ENCODE data around the gene ZCCHC9. TPM values are rescaled to one million over a fixed set of nuclear protein-coding genes. Genes with fewer than 3 reads are reported as not detected.

ZCCHC9 gene
- total RNA-seq, 2 donors from 2014 or later, result 46.8 to 48.1 TPM

DNA sequence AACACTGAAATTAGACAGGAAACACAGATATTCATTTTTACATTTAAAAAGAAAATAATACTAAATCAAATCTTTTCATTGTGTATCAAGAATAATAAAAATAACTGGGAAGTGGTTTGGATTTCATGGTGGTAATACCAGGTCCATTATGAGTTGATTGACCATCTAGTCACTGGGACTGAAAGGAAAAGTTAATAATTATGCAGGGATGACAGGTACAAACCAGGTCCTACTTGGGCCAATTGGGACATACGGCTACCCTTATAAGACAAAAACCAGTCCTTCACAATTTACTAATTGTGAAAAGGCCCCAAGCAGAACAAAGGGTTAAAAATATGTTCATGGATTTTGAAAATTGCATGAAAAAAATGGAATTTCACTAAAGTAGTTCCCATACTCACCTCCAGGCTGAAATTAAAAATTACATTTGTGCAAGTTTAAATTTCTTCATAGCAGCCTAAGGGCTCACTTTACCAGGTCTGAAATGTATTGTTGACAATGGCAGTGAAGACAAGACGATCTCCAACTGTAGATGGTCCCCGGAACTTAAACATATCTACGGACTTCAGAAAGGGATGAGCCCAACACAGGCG, 44.1 kb downstream of the ZCCHC9 start:
- no peaks in the 10 kb centered on the region for H3K4me1 Mint-ChIP-seq (ENCODE audit: low read depth)

DNA sequence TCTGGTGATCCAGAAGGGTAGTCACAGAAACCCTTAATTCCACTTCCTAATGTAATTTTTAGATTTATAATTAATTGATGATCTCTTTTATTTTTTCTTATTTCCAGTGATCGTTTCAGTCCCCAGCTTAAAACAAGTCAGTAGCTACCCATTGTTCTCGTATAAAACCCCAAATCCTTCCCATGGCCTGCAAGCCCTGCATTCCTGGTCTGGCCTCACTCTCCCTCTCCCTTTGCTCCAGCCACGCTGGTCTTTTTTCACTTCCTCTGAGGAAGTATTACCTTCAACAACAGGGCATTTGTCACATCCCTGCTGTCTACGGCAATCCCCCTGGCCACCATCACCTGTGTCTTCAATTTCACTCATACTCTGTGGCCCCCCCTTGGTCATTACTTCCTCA, 47.8 kb downstream of the ZCCHC9 start:
- Mint-ChIP-seq H3K9me3 (no peaks in the 10 kb centered on the region), H3K36me3 (ENCODE audit: insufficient read depth in 2 of 2) (no peaks in the 10 kb centered on the region), H3K27me3 (ENCODE audit: low read depth) (peaks cover 6% of the 10 kb centered on the region), H3K4me1 (ENCODE audit: low read depth) (no peaks in the 10 kb centered on the region), H3K27ac (no peak overlapping the region), H3K4me3 (no peak overlapping the region)
- ATAC-seq (replicated peaks in 1 of 2), result no peak
- no peak for DNase-seq

More for the DNA sequence above, 44.1 kb downstream of the ZCCHC9 start:
- Mint-ChIP-seq H3K27me3 (ENCODE audit: low read depth) (no peaks in the 10 kb centered on the region), H3K9me3 (no peaks in the 10 kb centered on the region), H3K4me3 (no peak overlapping the region), H3K27ac (no peak overlapping the region), H3K36me3 (ENCODE audit: insufficient read depth in 2 of 2) (no peaks in the 10 kb centered on the region)
- DNase-seq, result no peak
- ATAC-seq (replicated peaks in 1 of 2), result no peak

DNA sequence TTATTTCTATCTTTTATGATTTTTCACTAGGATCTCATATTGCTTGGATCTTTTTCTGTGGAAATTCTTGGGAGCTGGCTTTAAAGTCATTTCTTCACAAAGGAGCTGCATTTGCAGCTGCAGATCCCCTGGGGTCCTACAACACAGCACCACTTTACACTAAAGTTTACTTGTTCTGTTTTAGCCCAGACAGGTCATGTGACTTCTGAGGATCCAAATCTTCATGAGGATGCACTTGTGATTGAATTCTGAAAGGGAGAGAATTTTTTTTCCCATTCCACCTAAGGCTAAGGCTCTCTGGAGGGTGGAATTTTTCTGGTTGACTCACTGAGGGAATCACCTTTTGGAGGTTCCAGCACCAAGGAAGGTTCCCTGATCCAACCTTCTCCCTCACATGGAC, 49.1 kb downstream of the ZCCHC9 start:
- H3K27me3 Mint-ChIP-seq (ENCODE audit: low read depth), result peaks cover 6% of the 10 kb centered on the region

DNA sequence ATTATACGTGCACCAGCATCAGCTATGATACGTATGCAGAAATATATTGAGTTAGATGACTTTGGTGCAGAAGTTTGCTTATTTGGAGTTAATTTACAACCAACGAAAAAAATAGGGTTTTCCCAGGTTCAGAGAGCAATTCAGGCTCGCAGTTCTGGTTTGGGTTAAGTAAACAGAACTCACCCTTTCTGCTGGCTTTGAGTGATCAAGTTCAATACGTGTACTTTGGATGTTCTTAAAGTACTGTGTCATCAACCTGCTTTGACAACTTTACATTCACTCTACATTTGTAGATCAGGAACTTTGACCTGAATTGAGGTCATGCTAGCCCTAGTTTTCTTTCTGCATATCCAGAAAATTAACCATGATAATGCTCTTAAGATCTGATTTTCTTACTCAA, 51.8 kb downstream of the ZCCHC9 start:
- Mint-ChIP-seq H3K27ac (no peak overlapping the region), H3K27me3 (ENCODE audit: low read depth) (peaks cover 6% of the 10 kb centered on the region), H3K36me3 (ENCODE audit: insufficient read depth in 2 of 2) (no peaks in the 10 kb centered on the region), H3K9me3 (no peaks in the 10 kb centered on the region), H3K4me3 (no peak overlapping the region), H3K4me1 (ENCODE audit: low read depth) (no peaks in the 10 kb centered on the region)
- DNase-seq (no peak), ATAC-seq (replicated peaks in 1 of 2) (no peak)

More for the DNA sequence above, 49.1 kb downstream of the ZCCHC9 start:
- ATAC-seq (replicated peaks in 1 of 2), result no peak
- Mint-ChIP-seq H3K9me3 (no peaks in the 10 kb centered on the region), H3K36me3 (ENCODE audit: insufficient read depth in 2 of 2) (no peaks in the 10 kb centered on the region), H3K4me3 (no peak overlapping the region), H3K4me1 (ENCODE audit: low read depth) (no peaks in the 10 kb centered on the region), H3K27ac (no peak overlapping the region)
- DNase-seq, result no peak

DNA sequence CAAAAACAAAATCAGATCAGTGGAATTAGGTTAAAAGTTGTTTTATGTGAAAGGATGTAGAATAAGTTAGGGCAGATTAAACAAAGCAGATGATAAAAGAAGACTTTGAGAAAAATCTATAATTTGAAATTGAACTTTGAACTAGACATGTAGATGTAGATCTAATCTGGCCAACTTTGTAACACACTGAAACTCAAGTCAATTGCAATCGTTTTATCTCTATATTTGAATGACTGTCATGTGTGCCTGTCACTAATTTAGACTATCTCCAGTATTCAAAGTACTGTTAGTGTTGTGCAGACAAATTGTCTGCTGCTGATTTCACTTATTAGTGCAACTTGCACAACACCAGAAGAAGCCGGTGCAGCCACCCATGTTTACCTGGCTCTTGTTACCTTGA, 52.7 kb downstream of the ZCCHC9 start:
- ATAC-seq (replicated peaks in 1 of 2), result no peak
- Mint-ChIP-seq H3K36me3 (ENCODE audit: insufficient read depth in 2 of 2) (no peaks in the 10 kb centered on the region), H3K9me3 (no peaks in the 10 kb centered on the region), H3K27me3 (ENCODE audit: low read depth) (peaks cover 6% of the 10 kb centered on the region), H3K4me1 (ENCODE audit: low read depth) (no peaks in the 10 kb centered on the region), H3K4me3 (no peak overlapping the region), H3K27ac (no peak overlapping the region)
- no peak for DNase-seq

DNA sequence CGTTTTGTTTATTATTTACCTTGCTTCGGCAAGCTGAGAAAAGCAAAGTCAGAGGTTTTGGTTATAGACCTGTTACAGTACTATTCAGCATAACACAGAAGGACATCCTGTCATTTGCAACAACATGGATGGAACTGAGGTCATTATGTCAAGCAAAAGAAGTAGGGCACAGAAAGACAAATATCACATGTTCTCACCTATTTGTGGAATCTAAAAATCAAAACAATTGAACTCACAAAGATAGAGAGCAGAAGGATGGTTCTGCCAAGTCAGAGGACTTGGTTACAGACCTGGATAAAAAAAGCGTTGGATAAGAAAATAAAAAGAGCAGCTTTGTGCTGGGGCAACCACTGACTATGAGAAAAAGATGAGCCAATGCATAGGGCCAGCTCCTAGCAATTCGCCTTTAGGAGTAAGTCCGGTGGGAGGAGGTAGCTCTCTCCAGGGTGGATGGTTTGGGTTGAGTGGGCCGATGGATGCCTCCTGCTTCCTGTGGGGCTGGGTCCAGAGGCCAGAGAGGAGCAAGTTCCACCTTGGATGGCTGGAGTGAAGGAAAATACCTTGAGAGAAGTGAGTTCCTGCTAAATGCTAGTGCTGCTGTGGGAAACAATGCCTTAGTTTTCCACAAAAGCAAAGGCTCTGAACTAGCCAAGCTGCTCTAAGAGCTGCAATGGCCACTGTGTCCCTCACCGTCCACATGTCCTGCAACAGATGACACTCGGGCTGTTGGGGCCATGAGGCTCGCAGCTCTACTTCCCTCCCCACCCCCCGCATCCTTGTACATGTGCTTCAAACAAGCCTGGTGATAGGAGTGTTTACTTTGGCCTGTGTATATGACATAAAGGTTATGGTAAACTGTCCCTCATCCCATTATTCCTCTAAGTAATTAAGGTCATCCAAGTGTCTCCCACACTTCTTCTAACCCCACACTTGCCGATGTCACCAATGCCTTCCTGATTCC, 54.2 kb downstream of the ZCCHC9 start:
- ATAC-seq (replicated peaks in 1 of 2), result no peak
- H3K4me3 Mint-ChIP-seq, result no peak overlapping the region
- H3K36me3 Mint-ChIP-seq (ENCODE audit: insufficient read depth in 2 of 2), result no peaks in the 10 kb centered on the region
- H3K27ac Mint-ChIP-seq, result no peak overlapping the region
- DNase-seq, result no peak
- no peaks in the 10 kb centered on the region for H3K4me1 Mint-ChIP-seq (ENCODE audit: low read depth)
- peaks cover 6% of the 10 kb centered on the region for H3K27me3 Mint-ChIP-seq (ENCODE audit: low read depth)
- no peaks in the 10 kb centered on the region for H3K9me3 Mint-ChIP-seq

DNA sequence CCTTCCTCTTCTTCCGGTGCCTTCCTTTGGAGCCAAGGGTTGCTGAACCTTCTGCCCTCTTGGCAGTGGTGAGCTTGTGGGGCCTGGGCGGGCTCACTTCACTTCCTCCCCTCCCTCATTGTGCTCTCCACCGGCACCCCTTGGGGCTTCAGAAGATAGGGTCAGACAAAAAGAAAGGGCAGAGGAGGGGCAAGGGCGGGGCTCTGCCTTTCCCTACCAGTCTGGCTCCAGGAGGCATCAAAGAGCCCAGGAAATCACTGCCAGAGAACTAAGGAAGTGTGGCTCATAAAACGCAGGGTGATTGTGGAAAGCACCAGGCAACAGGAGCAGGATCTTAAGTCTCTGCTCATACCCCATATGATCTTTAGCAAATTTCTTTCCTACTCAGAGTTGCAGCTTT, 57.7 kb downstream of the ZCCHC9 start:
- Mint-ChIP-seq H3K27me3 (ENCODE audit: low read depth) (no peaks in the 10 kb centered on the region), H3K36me3 (ENCODE audit: insufficient read depth in 2 of 2) (no peaks in the 10 kb centered on the region), H3K27ac (no peak overlapping the region), H3K4me1 (ENCODE audit: low read depth) (no peaks in the 10 kb centered on the region), H3K4me3 (no peak overlapping the region), H3K9me3 (no peaks in the 10 kb centered on the region)
- no peak for DNase-seq
- no peak for ATAC-seq (replicated peaks in 1 of 2)

DNA sequence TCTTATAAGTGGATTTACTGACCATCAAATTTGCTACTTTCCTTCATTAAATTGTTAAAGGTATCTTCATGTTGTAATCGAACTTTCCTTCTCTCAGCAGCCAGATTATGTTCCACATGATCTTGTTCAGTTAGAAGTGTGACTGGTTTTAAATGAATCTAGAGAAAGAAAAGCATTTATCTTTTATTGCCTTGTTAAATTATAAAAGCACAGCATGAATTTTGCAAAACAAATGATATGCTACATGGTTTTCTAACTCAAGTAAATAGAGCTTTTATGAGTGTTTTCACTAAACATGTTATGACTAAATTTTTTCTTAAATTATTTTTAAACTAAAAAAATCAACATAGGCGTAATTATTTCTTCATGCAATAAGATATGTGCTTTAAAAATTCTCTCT, 58.5 kb downstream of the ZCCHC9 start:
- no peak overlapping the region for H3K4me3 Mint-ChIP-seq
- H3K9me3 Mint-ChIP-seq, result no peaks in the 10 kb centered on the region
- ATAC-seq (replicated peaks in 1 of 2) (no peak), DNase-seq (no peak)
- H3K4me1 Mint-ChIP-seq (ENCODE audit: low read depth), result no peaks in the 10 kb centered on the region
- no peaks in the 10 kb centered on the region for H3K36me3 Mint-ChIP-seq (ENCODE audit: insufficient read depth in 2 of 2)
- no peaks in the 10 kb centered on the region for H3K27me3 Mint-ChIP-seq (ENCODE audit: low read depth)
- H3K27ac Mint-ChIP-seq, result no peak overlapping the region

DNA sequence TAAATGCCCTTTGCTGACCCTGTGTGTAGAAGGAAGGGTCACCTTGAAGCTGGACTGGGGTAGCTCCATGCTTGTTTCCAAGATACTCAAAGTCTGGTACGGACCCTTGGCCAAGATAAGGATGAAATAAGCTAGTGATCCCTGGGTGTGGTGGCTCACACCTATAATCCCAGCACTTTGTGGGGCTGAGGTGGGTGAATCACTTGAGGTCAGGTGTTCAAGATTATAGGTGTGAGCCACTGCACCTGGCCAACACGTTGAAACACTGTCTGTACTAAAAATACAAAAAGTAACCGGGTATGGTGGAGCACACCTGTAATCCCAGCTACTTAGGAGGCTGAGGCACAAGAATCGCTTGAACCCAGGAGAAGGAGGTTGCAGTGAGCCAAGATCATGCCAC, 59.3 kb downstream of the ZCCHC9 start:
- Mint-ChIP-seq H3K4me1 (ENCODE audit: low read depth) (no peaks in the 10 kb centered on the region), H3K27me3 (ENCODE audit: low read depth) (peaks cover 6% of the 10 kb centered on the region), H3K4me3 (no peak overlapping the region), H3K27ac (no peak overlapping the region), H3K36me3 (ENCODE audit: insufficient read depth in 2 of 2) (no peaks in the 10 kb centered on the region), H3K9me3 (no peaks in the 10 kb centered on the region)
- DNase-seq, result no peak
- no peak for ATAC-seq (replicated peaks in 1 of 2)

DNA sequence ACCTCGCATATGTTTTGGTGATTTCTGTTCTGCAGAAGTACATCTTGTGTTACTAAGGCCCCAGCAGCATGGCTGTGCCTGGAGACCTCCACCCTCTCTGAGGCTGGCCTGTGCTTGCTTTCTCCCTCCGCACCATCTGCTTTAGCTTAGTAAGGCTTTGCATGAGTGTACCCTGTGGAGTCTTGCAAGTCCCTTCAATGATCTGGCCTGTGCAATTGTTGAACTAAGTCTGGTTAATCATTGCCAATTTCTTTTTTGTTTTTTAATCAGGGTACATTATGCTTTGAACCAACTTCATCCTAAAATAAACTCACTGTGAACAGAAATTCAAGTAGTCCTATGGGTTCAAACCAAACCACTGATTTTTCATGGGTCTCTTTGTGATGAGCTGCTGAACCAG, 60.2 kb downstream of the ZCCHC9 start:
- no peak for ATAC-seq (replicated peaks in 1 of 2)
- Mint-ChIP-seq H3K27ac (no peak overlapping the region), H3K36me3 (ENCODE audit: insufficient read depth in 2 of 2) (no peaks in the 10 kb centered on the region), H3K4me3 (no peak overlapping the region), H3K9me3 (no peaks in the 10 kb centered on the region), H3K4me1 (ENCODE audit: low read depth) (no peaks in the 10 kb centered on the region), H3K27me3 (ENCODE audit: low read depth) (peaks cover 7% of the 10 kb centered on the region)
- DNase-seq, result no peak

Other genes starting within 250 kb of the ZCCHC9 start
- gene CKMT2, start 68.3 kb upstream of the ZCCHC9 start, total RNA-seq, result not detected
- not detected for gene ACOT12, start 92.5 kb downstream of the ZCCHC9 start, total RNA-seq

Data from activated T-cell treated with anti-CD3 and anti-CD28 coated beads, Interleukin-2, amount 50 U/mL, for 72 hours (primary cell).